NCI-H1417 (cell line): ENCODE results near the gene UNCX.
"Not testable (repeated sequence)": the region's sequence is repeated elsewhere in the genome, so short reads cannot be mapped to it uniquely, and the experiment has no call there.

Experiments
- DNase-seq, 3 experiments: peaks; one replicate each; lab custom pipeline; 2025; lab: John Stamatoyannopoulos, UW

The UNCX gene

DNA sequence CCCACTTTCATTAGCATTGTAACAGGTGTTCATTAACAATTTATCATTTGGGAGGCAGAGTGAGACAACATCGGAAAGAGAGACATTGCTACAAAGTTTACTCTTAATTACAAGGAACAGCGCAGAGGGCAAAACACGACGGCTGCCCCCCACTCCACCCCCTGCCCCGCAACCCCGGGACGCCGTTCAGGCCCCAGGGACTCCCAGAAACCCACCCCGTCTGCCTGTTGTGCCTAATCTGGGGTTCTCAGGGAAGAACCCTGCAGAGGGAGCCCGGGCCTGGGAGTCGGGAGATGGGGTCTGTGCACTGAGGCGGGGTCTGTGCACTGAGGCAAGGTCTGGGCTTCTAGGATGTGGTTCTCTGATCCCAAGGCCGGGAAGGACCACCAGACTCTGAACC lies 25.2 kb downstream of the UNCX start:
- DNase-seq: no peak

DNA sequence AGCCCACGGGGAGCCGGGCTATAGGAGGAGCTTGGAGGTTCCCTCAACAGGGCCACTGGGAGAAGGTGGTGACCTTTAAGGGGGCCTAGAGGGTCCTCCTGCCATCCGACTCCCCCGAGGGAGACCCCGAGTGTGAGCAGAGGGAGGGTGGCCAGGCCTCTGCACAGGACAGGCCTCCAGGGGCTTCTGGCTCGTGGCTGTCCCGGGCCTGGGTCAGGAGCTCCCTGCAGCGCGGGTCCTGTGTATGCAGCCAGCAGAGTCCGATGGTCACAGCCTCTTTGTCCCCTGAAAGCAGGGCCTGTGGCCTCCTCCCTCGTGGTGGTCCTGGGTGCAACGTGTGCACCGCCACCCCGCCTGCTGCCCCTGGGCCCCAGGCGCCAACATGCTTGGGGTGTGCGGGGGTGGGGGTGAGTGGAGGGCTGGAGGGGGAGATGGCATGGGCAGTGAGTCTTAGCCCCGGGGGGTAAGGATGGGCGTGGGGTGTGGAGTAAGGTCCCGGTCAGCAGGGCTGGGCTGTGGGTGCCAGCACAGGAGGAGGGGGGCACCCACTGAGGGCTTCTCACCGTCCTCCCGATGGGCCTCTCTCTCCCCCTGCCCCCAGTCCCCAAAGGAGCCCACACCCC lies 27.1 kb downstream of the UNCX start:
- DNase-seq: no peak

DNA sequence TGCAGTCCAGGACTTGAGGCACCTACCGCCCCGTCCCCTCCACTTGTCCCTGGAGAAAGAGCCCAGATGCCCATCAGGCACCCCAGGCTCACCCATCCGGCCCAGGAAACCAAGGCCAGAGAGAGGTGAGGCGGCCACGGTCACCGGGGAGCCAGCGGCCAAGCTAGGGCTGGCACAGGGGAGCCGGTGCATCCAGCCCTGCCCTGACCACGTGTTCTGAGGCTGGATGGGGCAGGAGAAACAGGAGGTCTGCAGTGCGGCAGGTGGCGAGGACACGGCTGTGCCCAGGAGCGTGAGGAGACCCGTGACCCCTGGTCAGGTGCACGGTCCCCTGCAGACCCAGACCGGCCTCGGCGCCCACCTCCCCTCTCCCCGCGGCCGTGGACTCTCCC lies 27.6 kb downstream of the UNCX start:
- DNase-seq: peak in 2 of 3 experiments; percentile 57 to 61

DNA sequence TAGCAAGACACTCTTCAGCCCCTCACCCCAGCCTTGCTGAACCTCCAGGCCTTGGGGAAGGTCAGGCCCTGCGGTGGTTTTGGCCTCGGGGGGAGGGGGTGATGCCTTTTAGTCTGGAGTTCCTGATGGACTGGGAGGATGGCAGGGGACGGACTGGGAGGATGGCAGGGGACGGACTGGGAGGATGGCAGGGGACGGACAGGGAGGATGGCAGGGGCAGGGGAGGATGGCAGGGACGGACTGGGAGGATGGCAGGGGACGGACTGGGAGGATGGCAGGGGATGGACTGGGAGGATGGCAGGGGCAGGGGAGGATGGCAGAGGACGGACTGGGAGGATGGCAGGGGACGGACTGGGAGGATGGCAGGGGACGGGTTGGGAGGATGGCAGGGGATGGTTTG lies 28.4 kb downstream of the UNCX start:
- not testable (repeated sequence) for DNase-seq

DNA sequence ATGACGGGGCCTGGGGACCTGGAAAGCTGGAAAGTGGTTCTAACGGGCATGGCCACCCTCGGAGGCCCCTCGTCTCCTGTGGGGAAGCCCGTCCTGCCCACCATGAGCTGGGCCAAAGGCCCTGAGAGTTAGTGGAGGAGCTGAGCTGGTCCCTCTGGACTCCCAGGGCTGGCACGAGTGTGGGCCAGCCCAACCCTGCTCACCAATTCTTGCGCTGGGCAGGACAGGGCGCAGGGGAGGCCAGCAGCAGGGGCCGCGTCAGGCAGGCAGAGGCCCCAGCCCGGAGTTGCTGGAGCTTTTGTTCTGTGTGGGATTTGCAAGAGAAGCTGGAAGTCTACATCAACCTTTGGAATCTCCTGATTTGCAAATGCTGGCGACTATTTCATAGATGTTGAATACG lies 29.8 kb downstream of the UNCX start:
- no peak for DNase-seq

DNA sequence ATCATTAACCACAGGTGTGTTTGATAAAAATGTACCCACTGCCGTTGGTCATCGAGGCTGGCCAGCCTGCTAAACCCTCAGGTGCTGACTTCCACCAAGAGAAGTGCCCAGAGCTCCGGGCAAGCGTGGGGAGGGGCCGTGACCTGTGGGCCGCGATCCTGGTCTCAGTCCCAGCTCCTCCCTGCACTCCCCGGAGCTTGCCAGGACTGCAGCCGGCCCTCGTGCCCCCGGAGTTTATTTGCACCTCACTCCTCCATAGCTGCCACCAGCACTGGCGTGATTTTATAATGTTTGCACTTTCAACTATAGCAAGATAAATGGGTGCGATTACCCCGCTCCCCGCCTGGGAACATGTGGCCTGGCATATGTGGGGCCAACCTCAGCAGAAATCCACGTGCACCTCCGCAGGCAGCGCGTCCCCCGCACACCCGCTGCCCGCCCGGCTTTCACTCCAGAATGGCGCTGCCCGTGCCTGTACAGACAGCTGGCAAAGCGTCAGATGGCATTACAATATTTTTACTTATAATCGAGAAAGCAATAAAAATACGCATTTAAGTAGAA lies 30.8 kb downstream of the UNCX start:
- DNase-seq: peak in 1 of 3 experiments; percentile 17

DNA sequence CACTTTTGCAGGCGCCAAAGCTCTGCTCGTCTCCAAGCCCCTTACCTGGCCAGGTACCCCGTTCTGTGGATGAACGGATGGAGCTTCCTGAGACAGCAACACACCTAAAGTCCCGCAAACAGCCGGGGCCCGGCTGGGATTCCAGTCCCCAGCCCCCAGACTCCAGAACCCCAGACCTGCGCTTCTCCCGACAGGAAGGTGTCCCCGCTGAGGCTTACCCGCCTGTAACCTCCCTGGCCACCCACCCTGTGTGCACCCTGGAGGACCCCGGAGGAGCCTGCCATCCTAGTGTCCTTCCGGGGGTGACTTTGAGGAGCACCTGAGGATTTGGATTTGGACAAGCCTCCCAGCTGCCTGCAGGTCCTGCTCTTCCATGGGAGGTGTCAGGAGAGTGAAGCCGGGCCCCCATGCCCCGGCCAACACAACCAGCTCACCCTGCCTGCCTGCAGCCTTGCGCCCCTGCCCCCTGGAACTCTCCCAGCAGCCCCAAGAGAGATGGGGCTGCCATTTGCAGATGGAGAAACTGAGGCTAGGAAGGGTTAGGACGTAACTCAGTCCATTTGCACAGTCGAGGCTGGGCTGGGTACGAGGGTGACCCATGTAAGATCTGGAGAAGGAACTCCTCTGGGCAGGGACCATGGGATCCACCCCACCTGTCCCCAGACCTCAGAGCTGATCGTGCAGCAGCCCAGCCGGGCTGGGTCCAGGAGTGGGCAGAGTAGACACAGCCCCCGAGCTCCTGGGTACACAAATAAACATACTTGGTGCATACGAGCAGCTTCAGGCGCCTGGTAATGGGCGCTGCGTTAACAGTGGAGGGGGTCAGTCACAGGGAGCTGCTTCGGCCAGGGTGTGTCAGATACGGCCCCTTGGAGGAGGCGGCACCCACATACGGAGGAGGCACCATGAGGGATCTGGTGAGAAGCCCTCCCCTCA lies 31.9 kb downstream of the UNCX start:
- no peak for DNase-seq

DNA sequence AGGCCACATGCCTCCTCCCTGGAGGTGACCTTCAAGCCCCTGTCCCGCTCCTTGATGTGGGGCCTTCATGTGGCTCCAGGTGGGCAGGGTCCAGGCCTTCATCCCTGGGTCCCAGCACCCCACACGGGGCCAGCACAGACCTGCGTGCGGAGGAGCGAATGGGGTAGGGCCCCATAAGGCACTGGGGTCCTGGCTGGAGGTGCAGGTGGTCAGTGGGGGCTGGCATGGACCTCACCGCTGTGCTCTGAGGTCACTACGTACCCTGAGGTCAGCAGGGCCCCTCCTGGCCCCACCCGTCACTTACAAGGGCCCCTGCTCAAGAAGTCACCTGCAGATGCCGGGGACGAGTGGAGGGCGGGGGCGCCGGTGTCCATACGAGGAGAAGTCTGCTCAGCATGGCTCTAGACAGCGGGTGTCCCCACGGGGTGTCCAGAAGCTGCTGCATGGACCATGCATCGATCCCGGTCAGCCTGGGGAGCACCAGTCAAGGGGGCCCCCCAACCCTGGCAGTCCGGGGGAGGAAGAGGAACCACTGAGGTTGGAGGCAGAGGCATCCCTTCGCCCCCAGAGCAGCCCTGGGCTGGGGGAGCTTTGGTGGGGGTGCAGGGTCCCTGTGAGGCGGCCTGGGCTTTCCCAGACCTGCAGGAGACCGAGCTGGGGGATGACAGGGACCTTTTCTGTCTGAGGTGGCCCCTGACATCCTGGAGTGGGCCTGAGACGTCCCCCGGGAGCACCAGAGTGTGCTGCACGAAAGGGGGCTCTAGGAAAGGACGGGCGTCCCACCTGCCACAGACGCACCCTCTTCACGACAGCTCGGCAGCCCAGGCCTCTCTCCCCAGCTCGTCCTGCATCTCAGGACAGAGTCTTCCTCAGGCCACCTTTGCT lies 34.6 kb downstream of the UNCX start:
- no peak for DNase-seq

DNA sequence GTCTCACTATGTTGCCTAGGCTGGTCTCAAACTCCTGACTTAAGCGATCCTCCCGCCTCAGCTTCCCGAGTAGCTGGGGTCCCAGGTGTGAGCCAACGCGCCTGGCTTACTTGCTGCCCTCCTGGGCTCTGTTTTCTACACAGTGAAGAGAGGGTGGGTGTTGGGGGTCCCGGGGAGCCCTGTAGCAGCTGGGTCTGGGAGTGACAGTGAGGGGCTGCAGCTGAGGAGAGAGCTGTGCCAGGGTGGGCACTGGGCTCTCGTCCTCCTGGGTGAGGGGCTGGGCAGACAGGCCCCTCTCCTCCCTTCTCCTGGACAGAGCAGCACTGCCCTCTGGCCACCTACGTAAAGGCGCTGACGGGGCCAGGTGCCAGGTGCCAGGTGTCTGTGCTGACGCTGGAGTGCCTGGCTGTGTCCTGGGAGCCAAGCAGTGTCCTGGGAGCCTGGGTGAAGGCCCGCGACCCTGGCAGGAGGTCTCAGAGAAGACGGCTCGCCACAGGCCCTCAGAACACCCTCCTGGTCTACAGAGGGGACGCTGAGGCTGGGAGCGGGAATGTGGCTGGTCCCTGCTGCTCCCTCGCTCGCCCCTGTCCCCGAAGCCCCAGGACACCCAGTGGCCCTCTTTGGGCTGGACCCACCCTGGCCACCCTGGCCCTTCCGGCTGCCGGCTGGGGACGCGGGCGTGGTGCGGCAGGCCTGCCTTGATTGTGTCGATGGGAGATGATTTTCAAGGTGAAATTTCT lies 35.6 kb downstream of the UNCX start:
- peak in 1 of 3 experiments; percentile 41 for DNase-seq

DNA sequence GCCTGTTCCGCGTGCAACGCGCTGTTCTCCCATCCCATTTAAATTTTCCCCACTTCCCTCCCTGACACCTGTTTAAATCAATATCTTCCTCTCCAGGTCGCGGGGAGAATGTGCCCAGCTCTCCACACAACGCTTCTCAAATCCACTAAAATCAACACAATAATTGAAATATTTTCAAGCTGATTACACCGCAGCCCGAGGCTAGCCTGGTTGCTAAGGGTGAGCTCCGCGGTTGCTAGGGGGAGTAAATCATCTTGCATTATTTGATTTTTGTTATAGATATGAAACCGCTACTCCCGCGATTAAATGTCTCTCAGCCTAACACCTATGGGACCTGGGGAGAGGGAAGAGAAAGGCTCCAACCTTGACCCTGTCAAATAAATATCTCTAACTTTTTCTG lies 36.2 kb downstream of the UNCX start:
- DNase-seq: peak in 2 of 3 experiments; percentile 60 to 83

DNA sequence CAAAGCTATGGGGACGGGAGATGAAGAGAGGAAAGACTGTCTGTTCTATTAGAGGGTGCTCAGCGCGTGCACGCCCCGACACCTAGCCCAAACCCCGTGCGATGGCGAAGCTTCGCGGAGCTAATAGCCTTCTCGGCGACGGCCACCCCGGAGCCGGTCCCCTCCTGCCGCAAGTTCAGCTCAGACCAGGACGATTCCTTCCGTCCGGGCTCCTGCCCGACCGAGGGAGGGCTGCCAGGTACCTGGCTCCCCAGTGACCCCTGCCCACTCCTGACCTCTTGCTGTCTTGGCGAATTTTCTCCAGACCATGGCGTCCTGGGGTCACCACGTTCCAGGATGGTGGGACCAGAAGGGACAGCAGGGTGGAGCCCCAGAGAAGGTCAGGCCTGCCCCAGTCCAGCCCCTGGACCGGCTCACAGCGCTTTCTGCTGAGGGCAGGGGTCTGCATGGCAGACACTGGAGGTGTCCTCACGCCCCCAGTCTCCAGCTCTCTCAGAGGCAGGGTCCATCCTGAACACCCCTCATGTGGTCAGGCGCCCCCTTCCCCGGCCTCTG lies 36.7 kb downstream of the UNCX start:
- peak in 1 of 3 experiments; percentile 46 for DNase-seq

DNA sequence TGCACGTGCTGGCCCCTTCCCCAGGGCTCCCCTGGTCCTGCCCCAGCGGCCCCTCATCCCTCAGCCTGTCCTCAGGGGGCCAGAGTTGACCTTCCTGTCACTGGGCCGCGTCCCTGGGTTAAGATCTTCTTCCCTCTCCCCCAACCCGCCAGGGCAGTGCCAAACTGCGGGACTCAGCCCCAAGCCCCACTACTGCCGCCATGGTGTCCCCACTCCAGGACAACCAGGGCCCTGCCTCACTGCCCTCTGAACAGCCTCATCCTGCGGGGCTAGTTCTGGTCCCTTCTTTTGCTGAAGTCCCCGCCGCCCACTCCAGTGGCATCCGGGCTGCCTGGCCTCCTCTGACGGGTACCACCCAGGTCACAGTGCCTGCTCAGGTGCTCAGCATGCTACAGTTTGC lies 37.5 kb downstream of the UNCX start:
- no peak for DNase-seq

DNA sequence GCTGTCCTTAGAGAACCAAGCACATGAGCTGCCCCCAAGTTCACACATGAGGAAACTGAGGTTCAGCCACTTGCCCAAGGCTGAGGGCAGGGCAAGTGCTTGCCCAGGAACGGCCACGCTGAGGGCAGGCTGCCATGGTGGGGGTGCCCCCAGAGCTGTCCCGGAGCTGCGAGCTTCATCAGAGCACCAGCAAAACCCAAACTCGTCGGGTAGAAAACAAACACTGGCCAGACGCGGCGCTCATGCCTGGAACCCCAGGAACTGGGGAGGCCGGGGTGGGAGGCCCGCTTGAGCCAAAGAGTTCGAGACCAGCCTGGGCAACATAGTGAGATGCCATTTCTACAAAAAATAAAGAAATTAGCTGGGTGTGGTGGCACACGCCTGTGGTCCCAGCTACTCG lies 38.4 kb downstream of the UNCX start:
- DNase-seq: no peak

DNA sequence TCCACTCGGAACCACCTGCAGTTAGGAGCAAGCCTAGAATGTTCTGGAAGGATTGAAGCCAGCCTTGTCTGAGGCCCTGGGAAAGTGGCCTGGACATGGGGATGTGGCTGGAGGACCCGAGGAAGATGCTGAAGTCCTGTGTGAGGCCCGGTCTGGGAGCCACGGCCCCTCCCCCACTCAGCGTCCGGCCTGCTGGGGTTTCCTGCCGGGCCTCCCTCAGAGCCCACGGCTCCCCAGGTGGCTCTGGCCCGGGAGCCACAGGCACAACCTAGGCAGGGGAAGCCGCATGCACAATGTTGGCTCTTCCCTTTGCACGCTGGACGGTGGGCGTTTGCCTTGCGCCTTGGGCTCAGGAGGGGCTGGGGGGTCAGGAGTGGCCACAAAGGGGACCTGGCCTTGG lies 39.0 kb downstream of the UNCX start:
- no peak for DNase-seq

DNA sequence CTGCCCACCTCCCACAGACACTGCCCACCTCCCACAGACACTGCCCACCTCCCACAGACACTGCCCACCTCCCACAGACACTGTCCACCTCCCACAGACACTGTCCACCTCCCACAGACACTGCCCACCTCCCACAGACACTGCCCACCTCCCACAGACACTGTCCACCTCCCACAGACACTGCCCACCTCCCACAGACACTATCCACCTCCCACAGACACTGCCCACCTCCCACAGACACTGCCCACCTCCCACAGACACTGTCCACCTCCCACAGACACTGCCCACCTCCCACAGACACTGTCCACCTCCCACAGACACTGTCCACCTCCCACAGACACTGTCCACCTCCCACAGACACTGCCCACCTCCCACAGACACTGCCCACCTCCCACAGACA lies 39.5 kb downstream of the UNCX start:
- not testable (repeated sequence) for DNase-seq

DNA sequence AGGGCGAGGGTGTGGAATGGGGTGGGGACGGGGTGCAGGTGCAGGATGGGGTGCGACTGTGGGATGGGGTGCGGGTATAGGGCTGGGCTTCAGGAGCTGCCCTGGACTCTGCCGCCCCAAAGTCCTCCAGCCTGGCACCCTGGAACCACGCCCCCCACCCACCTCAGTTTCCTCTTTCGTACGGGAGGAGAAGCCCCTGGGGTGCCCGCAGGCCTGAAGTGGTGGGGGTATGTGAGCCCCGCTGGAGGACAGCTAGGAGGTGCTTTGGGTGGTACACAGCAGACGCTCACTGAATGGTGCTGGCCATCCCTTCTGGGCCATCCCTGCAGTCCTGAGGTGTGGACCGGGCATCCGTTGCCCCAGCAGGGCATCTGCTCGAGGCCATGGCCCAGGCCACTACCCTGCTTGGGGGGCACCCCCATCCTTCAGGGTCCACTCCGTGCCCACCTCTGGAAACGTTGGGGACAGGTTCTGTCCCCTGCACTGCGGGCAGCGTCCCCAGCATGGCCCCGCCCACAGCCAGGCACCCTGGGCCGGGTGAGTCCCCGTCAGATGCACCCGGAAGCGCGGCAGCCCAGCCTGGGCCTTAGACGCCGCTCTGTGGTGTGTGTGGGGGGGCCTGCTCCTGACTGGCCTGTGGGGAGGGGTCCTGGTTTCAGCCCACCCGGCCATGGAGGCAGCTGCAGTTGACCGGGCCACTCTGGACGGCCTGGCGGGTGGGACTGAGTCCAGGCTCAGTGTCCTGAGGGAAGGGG lies 41.6 kb downstream of the UNCX start:
- DNase-seq: no peak

DNA sequence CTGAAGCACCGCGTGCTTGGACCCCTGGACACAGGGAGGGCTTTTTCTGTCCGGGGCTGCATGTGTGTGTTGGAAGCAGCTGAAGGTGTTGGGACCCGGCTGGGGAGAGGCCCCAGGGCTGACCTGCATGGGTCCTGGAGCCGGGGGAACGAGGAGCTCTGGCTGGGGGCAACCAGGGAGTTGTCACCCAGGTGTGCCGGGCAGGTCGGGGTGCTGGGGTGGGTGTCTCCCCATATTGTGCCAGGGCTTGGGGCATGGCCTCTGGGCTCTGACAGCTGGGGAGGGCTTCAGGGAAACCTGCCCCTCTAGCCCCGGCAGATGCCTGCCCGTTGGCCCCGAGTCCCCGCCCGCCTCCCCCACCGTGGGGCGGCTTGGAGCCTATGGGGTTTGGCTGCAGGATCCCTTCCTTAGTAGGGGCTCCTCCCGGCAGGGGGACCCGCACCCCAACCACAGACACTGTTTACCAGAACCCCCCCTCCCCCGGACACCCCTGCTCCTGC lies 42.3 kb downstream of the UNCX start:
- DNase-seq: no peak

DNA sequence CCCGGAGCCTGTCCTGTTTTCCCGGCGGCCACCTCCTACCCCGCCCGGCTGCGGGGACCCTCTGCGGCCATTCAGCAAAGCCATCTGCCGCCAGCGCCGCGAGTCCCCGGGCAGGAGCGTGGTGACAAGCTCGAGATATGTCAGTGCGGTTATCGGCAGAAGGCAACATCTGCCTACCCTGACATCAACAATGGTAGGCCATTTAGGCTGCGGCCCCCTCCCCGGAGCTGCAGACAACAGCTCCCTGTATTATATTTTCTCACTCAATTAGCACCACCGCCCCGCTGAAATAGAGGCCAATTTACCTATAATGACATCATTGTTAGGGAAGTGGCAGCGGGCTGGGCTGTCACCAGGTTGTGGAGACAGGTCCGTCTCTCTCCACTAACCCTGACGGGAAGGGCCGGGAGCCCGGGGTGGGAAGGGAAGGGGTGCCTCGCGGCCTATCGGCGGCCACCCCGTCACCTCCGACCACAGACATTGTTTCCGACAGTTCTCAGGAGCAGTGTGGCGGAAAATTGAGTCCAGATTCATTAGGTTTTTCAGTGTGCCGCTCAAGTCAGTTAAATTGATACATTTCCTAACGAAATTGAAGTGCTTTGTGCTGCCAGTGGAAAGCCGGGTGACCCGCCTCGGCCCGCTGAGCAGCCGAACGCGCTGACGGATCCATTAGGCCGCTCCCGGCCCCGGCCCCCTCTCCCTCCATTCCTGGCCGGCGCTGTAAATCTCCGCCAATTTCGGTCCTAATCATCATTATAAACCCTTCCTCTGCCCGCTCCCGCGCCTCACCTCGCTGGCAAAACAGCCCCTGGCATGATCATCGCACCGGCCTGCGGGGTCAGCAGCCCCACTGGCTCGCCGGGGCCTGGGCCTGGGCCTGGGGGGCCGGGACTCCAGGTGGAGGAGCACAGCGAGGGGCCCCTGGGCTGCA lies 43.0 kb downstream of the UNCX start:
- peak in 2 of 3 experiments; percentile 62 to 85 for DNase-seq

DNA sequence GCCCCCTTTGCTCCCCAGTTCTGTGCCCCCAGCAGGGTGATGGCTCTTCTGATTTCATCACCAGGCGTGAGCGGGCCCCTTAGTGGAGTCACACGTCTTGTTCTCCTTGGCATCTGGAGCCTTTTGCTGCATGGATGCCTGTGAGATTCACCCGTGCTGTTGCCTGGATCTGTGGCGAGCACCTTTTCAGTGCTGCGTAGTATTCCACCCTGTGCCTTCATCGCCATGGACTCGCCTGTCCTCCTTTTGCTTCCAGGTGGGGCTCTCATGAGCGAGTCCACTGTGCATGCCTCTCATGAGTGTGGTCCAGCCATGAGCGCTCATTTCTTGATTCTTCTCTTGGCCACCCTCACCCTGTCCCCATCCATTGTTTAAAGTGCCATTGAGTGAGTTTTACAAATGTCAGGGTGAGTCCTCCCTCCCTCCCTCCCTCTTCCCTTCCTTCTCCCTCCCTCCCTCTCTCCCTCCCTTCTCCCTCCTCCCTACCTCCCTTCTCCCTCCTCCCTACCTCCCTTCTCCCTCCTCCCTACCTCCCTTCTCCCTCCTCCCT lies 44.0 kb downstream of the UNCX start:
- no peak for DNase-seq
